Colon (tissue), 2 donors: ENCODE measurements around the gene ABCB9.
"Not testable (repeated sequence)": the region's sequence is repeated elsewhere in the genome, so short reads cannot be mapped to it uniquely, and the experiment has no call there.

Source experiments
- FAIRE-seq: peaks from 2 replicates; lab custom pipeline; 2012; peaks lifted over from hg19 to GRCh38; lab: Jason Lieb, UNC
- donor health status: control.
- donor health status: control.

Gene ABCB9

DNA sequence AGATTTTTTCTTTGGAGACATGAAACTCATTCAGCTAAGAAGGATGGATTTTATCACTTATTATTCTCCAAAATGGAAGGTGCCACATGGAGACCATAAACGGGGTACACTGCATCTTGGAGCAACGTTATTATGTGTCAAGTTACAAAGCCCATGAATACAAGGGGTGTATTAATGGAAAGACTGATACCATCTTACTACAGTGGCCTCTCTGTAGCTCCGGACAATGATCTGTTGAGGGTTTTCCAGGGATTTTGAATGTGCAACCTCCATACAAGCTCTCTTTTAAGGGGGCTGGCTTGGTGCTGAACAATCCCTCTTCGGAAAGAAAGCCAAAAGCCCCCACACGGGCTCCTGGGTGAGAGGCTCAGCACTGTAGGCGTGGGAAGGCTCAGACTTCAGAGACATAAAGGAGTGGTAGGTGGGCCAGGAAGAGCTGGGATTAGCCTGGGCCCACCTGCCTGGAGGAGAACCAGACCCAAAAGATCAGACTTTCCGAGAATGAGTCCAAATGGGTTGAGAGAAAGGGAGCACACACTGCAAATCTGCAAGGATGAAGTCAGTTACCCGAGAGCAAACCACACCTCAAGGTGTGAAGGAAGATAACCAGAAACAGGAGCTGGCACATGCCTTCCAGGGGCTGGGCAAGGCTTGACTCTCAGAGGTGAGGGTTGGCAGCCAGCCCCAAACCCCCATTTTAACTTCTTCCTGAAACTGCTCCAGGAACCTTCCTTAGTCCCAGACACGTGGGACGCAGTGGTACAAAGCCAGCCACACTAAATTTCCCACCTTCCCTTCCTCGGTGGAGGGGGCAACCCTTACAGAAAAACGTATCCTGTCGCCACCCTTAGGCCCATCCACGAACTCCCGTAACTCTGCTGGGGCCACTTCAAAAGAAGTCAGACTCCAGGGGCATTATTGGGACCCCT lies 71.8 kb downstream of the ABCB9 start:
- no peak for FAIRE-seq

DNA sequence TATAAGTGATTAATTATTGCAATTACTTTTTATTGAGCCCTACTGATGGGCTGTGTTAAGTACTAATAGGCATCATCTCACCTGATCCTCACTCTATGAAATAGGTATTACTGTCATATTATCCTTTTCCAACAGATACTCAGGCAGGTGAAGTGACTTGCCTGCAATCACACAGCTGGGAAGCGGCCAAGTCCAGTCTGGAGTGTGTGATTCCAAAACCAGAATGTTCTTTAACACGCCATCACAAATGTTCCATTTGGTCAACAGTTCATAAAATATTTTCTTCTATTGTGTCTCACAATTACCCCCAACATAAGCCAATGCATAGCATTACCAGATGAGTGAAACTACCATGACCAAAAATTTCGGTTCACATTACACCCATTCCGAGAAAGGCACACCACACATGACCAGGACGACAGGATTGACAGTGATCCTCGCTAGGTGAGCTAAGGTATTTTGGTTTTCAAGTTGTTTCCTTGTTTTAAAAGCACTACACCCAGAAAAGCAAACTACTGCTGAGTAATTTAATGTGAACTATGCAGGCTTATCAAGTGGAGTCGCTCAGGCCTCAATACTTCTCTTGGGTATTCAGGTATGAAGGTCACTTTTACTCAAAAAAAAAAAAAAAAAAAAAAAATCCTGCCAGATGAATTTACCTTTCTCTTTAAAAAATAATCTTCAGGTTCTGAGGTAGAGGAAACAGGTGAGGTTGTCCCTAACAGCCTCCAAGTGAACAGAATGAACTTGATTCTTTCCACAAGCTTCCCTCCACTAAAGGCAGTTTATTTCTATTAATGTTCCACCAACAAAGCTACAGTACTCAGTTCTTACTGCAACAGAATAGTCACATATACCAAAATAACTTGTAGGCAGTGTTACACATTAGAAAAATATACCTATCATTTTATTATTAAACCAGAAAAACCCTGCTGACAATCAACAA lies 72.8 kb downstream of the ABCB9 start:
- FAIRE-seq, result no peak

DNA sequence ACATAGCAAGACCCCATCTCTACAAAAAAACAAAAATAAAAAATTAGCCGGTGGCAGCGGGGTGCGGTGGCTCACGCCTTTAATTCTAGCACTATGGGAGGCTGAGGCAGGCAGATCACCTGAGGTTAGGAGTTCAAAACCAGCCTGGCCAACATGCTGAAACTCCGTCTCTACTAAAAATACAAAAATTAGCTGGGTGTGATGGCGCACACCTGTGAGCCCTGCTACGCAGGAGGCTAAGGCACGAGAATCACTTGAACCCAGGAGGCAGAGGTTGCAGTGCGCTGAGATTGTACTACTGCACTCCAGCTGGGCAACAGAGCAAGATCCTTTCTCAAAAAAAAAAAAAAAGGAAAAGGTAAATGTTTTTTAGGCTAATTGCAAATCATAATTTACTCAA lies 73.5 kb downstream of the ABCB9 start:
- not testable (repeated sequence) for FAIRE-seq

DNA sequence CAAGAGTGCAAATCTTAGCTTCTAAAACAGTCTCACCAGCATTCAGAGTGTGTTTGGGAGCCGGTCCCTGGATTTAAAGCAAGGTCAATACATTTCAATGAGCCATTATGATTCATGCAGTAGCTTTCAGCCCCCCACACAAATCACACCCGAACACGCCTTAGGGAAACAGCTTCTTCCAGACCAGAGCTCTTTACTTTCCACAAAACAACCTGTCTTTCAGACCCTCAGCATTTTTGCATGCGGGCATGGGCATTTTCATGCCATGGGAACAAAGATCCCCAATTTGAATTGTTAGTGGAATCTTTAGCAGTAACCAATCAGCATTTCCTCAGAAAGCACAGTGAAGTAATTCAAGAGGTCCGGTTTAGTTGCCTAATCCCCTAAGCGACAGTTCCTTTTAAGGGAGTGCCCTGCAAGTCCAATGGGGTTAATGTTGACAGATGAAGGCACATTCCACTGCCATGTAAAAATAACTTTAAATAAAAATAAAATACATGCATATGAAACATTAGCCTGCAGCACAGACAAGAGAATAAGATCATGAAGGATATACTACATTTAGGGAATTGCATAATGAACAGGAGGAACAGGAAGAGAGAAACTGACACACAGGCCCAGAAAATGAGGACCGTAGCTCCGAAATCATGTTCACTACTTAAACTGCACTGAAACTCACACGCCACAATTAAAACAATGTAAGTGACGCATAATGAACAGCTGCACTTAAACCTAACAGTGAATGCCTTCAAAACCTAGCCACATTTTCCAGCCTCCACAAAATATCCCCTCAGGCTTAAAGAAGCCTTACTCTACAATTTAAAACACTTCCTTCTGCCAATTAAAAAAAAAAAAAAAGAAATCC lies 74.4 kb downstream of the ABCB9 start:
- FAIRE-seq, result no peak

DNA sequence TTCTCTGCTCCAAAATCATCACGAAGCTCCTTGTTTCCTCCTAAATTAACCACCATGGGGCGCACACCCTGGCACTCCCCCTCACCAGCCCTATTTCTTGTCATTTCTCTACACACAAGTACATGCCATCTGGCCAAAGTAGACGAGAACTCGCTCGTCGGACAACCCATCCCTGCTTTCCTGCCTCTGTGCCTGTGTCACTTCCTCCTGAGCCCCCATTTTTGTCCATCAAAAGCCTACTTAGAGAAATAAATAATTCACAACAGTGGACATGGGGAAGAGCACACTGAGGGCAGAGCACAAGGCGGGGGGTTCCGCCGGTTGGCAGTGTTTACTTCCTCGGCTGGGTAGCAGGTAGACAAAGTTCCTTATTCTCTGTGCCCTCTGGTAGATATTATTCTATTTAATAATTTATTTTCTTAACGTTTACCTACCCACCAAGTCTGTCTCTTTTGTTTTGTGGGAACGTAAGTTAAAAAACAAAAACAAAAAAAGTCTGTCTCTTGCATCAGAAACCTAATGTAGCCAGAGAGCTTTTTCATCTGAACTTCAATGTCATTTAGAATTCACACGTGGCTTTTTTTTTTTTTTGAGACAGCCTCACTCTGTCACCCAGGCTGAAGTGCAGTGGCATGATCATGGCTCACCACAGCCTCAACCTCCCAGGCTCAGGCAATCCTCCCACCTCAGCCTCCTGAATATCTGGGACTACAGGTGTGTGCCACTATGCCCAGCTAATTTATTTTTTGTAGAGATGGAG lies 76.3 kb downstream of the ABCB9 start:
- FAIRE-seq, result no peak

DNA sequence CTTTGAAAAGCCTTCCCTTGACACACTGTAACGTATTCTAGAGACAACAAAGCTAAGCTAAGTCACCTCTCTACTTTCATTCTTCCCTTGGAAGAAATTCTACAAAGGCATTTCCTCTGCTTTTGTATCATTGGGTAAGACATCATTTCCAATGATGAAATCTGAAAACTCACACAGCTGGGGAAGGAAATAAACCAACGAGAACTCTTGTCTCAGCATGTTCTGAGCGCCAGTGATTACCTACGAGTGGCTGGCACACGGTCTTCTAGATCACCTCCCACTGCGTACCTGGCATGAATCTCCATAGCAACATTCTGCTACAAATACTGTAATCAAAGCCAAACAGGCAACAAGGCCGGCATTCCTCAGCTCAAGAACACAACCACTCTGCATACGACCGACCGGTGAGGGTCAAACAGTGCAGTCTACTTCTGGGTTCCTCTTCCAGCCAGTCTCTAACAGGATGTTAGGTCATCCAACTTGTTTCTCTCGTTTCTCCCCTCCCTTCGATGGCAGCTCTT lies 78.0 kb downstream of the ABCB9 start:
- FAIRE-seq, result no peak

DNA sequence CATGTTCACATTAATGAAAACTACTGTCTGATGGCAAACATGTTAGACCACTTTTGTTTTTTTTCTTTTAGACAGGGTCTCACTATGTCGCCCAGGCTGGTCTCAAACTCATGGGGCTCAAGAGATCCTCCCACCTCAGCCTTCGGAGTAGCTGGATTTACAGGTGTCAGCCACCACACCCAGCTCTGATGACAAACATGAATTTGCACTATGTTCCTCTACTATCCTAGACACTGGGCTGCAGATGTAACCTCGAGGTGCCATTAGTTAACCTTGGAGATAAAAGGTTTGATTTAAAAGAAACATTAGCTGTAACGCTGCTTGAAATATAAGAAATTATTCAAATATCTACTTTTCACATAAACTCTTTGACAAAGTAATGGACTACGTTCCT lies 78.4 kb downstream of the ABCB9 start:
- FAIRE-seq, result no peak

DNA sequence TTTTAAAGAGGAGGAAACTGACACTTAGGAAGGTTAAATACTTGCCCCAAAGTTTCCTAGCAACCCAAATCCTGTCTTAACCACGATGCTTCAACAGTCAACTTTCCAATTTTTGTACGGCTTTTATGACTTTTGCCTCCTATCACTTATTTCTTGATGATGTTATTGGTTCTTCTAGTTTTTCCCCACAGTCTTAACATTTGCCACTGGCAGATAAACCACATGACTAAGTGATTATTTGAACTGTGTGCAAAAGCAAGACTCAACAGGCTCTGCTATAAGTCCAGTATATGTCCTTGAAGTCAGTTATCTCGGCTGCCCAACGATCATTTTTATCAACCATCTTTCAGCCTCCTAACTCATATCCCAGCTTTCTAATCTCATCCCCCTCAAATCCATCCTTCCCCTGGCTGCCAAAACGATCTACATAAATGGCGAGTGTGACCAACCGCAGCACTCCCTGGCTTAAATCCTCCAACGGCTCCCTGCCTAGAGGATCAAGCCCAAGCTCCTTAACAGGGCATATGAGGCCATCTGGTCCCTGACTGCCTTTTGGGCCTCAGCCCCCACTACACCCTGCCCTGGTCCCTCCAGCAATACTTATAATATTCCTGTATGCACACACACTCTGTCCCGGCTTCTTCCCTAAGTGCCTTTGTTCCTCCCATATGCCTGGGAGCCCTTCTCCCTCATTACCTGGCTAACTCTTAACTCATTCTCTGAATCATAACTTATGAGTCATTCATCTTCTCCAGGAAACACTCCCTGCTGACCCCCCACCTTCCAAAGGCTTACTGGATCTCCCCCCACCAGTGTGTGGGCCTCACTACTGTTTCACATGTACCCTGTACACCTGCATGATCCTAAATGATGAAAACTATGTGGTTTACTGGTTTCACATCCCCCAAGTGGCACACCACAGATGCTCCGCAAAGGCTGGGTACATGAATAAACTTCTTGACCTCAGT lies 79.1 kb downstream of the ABCB9 start:
- FAIRE-seq, result no peak

DNA sequence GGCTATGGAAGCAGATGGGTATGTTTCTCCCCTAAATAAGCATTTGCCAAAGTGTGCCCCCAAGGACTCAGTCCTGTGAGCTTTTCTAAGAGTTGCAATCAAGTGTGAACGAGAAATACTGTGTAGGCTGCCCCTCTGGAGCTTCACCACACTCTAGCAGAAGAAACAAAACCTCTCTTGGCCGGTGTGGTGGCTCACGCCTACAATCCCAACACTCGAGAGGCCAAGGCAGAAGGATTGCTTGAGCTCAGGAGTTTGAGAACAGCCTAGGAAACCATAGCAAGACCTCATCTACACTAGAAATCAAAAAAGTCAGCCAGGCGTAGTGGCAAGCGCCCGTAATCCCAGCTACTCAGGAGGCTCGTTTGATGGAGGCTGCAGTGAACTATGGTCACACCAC lies 80.1 kb downstream of the ABCB9 start:
- no peak for FAIRE-seq

DNA sequence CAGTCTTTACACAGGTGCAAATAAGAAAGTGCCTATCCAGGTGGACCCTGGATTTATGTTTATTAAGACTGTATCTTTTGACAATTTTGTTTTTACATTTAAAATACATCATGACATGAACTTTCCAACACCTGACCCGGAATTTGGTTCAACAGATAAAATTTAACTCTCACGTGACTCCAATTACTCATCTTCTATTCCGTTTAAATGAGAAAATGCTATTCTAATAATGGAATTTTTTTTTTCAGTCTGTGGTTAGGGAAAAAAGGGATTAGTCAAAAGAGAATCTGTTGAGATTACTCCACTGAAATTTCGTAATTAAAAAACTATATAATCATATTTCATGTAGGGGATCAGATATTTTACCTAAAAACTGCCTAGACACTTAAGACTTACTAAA lies 81.4 kb downstream of the ABCB9 start:
- no peak for FAIRE-seq

DNA sequence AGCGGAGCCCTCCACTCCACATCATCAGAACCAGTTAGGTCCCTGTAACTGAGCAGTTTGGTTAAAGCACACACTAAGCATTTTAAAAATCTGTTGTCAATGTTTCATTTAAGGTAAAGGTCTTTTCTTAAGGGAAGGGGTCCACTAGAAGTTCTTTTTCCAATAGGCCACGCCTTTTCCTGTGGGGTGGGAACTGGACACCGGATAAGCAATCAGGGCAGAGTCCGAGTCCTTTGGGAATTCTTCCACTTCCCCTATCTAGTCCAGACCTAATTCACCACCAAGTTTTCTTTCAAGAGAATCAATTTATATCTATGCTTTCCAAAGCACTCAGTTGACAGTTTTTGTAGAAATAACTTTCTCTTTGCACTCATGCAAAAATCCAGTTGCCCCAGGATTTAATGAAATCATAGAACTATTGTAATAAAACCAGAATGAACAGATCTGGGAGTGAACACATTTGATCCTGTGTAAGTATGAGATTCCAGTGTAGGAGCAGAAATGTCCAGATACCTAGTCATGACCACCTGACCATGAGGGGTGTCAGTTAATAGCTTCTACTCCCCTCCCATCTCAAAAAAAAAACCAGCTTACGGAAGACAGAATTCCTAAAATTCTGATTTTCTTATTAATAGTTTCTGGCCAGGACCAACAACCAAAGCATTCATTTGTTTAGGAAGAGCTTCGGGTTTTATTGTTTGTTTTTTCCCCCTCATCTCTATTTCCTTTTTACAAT lies 82.0 kb downstream of the ABCB9 start:
- no peak for FAIRE-seq

DNA sequence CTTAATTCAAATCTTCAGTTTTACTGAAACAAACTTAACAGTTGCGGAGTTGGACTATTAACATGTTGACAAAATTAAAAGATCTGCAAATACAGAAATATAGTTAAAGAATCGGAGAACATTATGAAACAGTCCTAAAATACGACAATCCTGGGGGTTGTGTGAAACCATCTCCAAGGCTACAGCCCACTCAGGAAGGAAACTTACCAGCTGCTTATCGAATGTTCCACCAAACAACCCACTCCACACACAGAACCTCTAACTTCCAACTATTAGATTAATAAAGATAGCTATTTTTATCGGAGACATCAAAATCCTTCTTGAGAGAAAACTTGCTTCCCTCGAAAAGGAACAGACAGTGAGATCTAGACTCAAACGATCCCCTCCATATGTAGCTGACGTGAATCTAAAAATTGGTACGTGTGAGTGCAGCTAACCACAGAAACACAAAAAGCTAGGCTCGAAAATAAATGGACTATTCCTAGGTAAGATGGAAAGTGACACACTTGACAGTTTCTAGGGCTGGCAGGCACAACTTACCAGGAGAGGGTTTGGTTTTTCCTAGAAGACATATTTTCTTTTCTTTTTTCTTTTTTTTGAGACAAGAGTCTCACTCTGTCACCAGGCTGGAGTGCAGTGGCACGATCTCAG lies 83.2 kb downstream of the ABCB9 start:
- no peak for FAIRE-seq

DNA sequence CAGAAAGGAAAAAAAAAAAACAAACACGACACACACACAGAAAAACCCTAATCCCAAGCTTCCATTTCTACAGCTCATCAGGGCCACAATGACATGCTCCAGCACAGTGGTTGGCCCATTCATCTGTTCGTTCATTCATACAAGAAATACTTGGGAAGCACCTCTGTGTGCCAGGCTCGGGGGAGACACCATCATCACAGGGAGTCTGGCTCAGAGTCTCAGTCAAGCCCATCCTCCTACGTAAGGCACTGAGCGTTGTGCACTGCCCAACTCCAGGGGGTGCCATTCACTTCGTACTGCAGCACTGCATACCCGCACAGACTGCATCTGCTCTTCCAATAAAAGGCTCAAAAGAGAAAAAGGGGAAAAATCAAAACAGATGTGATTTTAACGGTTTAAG lies 85.6 kb downstream of the ABCB9 start:
- no peak for FAIRE-seq

DNA sequence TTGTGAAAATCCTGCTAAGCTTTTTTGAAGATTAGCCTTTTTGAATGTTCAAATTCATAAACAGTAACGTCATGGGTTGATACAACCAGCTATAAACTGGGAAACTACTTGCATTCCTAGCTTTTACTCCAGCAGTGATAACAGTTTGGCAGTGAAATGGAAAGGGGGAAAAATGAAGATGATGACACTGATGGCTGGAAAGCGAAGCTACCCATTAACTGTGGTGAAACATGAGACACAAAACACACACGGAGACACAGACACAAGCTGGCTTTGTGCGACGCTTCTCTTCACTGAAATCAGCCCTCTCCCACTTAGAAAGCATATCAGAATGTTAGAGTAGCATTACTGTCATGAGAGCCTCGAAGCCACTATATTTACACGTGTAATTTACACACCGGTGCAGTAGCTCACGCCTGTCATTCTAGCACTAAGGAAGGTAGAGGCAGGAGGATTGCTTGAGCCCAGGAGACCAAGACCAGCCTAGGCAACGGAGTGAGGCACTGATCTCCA lies 86.1 kb downstream of the ABCB9 start:
- FAIRE-seq, result no peak
